ENCODE measurements around the gene KLF12.
A peak's percentile ranks its signal among the peaks of the same experiment; 100 is the strongest.

KLF12 gene

DNA sequence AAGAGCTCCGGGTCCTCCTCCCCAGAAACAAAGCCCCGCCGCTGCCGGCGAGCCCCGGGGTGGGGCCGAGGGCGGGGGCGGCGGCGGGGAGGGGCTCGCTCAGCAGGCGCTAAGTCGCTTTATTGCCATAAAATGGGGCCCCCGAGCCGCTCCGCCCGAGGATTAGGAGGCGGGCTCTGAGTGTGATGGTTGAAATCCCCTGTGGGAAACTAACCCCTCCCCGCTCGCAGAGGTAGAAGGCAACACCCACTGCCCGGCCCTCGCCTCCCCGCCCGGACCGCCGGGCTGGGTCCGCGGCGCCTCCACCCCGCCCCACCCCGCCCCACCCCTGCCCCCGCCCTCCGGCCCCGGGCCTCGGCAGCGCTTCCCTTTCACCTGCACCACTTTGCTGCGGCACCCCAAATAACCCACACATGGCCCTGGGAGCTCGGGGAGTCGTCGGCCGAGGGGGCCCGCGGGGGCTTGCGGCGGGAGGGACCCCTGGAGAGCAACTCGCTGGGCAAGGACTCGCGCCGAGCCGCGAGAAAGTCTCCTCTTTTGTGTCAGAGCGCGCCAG is at the start of gene KLF12:
Gene KLF12, minus strand, starts transcription at position 184 of the 556 bp plus-strand sequence.
- DNase-seq (ENCODE audit: low read depth), result peak; percentile 61

DNA sequence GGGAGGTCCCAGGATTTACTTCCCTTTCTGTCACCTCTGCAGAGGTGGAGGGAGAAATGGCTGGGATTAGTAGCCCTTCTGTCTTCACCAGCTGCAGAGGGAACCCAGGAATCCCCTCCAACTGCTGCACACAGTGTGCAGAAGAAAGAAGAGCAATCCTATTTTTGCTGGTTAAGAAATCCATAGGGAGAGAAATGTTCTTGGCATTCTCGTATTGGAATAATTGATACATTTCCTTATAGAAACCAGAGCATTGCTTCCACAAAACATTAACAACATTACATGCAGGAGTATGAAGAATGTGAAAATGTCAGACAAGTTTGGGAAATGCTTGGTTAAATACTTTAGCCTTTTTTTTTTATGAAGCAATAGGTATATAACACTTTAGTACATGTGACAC is 48.3 kb upstream of the KLF12 start:
- DNase-seq (ENCODE audit: low read depth), result no peak

DNA sequence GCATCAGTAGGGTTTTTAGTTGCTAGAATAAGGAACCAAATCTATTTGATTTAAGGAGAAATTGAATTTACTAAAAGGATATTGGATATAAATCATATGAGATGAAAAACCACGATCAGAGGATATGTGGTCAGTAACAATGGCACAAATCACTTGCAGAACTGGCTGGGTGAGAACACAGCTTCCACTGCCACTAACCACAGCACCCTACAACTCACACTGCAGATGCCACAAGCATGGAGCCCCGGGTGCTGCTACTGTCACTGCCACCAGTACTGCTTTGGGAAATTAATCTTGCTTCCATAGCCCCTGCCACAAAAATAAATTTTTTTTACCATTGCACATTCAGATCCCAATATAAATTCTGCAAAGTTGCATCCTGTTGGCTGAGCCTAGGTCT is 40.6 kb upstream of the KLF12 start:
- DNase-seq (ENCODE audit: low read depth), result no peak

DNA sequence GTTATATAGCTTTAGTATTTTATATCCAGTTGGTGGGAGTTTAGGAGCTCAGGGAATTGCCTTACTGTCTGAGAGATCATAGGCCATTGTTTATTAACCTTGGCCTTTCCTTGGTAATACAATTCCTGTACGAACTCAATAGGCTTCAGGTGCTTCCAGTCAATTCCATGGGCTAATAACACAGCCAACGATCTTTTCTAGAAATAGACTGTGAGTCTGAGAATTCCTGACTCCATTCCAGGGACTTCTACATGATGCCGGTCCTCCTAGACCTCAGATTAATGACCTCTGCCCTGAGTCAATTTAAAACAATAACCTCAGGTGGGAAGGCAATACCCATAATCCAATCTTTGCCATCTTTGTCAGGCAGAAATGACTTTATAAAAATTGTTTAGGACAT is 39.6 kb upstream of the KLF12 start:
- no peak for DNase-seq (ENCODE audit: low read depth)

DNA sequence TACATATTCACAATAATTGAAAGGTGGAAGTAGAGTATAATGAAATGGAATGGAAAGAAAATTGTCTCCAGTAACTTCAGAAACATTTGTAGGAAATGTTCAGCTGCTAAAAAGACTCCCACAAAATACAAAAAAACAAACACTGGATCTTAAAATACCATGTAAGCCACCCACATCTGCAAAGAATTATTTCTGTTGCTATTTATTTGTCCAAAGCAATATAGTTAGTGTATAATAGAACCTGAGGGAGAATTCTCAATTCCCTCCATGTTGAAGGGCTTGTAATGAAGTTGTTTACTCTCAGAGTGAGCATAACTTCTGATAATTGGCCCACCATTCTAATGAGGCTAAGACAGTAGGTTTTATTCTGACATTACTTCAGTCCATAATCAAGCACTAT is 37.4 kb upstream of the KLF12 start:
- no peak for DNase-seq (ENCODE audit: low read depth)

DNA sequence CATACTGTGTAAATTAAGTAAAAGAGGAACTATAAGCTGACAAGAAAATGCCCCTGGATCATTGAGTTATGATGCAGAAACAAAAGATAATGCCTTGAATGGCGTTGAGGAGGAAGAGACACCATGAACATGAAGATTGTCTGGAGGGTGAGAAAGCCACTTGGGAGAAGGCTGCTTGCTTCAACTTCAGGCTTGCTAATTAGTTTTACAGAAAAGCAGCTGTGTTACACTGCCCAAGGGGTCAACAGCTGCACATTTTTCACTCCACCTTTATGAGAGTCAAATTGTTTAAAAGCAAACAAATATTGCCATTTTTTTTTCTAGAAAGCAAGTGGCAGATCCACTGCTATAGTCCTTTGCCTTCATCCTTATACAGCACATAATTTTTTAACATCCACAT is 35.5 kb upstream of the KLF12 start:
- DNase-seq (ENCODE audit: low read depth), result no peak

DNA sequence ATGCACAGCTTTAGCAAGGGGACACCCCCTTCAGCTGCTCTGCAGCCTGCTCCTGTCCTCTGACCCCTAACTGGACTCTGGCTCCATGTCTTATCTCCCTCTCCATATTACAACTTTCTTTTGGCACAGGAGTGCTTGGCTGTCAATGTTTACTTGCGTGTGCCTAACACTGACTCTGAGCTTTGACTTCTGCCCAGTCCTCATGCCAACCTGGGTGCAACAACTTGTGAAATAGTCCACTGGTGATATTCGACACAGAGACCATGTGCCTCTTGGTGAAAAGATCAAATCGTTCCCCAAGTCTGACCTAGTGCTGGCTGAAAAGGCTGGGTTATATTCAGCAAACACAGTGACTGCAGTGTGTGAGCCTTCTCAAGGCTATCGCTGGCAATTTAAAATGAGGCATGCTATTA is 34.1 kb upstream of the KLF12 start:
- no peak for DNase-seq (ENCODE audit: low read depth)

DNA sequence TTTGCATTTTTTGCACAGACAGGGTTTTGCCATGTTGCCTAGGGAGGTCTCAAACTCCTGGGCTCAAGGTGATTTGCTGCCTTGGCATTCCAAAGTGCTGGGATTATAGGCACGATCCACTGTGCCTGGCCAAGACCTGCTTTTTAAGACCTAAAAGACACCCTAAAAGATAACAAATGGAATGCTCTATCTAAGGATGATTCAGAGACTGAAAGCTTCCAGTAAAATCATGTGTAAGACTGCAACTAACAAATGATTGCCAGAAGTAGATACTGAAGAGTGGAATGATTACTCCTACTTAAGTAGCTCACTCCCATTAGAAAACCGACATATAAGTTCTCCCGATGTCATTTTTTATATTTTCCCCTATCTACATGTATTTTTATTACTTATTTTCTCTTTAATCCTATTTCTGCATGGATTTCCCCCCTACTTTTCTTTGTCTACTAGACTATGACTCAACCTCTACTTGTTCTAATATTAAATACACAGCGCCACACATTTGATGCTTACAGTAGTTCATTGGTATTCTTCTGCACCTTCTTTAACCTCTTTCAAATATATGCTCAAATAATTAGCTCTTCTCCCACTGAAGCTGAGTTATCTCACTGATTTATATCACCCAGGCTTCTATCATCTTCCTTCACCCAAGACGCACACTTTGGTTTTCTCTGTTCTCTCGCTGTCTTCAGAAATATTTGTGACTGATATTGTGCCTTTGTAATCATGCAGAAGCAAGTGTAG is 32.2 kb upstream of the KLF12 start:
- no peak for DNase-seq (ENCODE audit: low read depth)

DNA sequence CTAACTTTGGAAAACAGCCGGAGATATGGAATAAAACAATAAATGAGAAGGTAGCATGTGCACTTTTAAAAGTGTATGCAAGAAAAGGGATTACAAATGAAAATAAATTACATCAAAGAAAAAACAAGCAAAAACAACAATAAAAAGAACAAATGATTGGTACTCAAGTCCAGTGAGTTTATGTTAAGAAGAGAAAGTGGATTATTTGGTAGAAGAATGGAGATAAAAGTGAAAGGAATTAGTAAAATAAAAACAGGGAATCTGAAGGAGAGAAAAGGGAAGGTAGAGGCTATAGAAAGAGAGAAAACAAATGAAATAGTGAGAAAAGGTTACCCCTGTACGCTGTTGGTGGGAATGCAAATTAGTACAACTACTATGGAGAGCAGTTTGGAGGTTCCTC is 28.6 kb upstream of the KLF12 start:
- no peak for DNase-seq (ENCODE audit: low read depth)

DNA sequence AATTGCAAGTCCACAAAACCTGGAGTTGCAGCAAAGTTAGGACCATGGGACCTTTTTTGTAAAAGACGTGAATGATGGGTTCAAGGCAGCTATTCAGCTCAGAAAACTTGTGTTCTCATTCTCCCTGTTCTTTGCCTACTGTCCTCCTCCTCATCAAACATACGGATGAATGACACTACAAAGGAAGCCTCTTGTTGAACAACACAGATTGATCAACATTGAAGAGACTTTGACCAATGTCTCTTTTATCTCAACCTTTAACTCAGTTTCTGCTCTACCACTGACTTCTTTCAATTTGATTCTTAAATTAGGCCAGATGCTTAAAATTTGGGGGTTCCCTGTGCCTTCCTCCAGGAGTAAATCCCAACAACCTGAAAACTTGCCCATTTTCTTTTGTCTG is 27.9 kb upstream of the KLF12 start:
- no peak for DNase-seq (ENCODE audit: low read depth)

DNA sequence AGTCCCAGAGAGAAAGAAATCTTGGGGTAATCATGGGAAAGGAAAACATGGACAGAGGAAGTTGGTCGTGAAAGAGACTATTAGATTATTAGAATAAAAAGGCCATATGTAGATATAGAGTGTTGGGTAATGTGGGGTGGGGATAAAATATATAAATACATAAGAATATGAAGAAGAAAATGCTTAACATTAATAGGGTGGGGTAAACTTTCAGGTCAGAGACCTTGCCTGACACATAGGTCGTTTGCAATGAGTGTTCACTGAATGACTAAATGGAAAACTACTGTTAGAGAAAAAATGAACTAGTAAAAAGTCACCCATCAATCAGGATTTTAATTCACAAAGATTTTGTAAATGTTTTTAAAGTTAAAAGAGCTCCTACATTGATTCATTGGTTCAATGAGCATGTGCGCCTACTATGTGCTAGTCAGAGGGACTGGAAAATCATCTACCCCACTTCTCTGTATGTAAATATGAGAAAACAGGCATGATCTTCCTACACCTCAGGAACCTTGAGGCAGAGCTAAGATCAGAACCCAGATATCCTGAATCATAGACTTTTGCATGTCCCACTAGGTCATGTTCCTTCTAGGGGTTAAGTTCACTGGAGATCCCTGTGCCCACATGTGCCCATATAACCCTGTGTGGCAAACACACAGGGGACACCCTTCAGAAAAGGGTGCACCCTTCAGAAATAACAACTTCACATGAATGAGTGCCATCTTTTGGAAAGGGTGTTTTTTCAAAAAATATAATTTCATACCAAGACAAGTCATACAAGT is 24.6 kb upstream of the KLF12 start:
- DNase-seq (ENCODE audit: low read depth), result no peak

DNA sequence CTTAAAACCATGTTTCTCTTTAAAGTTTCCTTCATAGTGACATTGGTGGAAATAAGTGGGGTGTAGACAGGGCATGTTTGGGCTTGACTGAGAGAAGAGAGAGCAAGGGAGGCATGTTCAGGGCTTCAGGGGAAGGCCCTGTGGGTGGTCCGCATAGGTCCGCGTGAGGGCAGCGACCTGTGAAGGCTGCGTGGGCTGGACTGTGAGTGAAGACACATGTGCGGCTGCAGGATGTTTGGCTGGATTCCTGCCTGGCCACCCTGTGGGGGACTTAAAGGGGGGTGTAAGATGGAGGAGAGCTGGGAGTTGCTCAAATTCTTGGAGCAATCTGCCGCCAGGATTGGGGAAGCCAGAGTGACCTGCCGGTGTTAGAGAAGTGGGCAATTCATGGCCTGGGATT is 23.8 kb upstream of the KLF12 start:
- DNase-seq (ENCODE audit: low read depth), result no peak

DNA sequence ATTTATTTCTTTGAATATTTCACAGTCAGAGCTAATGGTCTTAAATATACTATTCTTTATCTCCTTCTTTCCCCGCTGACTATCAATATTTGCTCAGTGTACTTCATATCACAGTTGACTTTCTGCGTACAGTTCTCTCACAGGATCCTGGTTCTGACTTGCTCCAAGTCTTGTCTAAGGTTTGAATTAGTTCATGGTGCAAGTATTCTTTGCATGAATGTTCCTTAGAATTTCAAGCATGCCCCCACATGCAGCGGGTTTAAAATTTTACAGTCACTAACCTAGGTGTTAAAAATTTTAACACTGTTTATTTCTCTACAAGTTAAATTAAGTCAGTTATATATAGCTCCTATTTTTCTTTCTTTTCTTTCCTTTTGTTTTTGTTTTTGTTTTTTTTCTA is 20.8 kb upstream of the KLF12 start:
- DNase-seq (ENCODE audit: low read depth), result no peak

DNA sequence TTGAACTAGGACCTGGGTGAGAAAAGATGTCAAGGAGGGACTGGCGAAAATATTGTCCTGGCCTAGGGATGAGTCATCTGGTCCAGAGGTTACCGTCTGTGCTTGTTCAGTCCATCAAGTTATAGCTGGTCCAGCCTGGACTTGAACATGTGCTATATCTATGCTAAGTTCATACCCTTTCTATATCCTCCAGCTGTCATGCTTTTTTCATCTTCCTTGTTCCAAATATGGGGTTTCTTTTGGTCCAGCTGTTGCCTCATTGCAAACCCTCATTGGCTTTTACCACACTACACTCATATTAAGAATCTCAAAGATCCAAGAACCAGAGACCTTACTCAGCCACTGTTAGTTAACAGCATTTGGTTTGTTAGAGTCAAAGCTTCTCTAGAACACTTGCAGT is 19.1 kb upstream of the KLF12 start:
- no peak for DNase-seq (ENCODE audit: low read depth)

DNA sequence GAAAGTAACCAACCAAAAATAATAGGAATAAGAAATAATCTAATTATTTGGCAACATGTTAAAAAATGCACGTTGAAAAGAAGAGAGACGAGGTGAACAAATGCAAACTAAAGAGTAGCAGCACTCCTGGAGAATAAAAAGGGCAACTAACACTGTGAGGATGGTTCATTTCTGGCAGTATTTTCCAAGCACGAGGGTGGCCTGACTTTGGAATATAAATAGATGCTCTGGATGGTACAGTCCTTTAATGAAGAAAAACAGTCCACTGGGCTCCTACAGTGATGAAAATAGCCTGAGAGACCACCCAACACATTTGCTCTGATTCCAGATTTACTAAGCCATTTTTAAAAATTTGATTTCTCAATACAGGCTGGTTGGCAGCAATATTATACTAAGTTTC is 17.7 kb upstream of the KLF12 start:
- DNase-seq (ENCODE audit: low read depth), result no peak

DNA sequence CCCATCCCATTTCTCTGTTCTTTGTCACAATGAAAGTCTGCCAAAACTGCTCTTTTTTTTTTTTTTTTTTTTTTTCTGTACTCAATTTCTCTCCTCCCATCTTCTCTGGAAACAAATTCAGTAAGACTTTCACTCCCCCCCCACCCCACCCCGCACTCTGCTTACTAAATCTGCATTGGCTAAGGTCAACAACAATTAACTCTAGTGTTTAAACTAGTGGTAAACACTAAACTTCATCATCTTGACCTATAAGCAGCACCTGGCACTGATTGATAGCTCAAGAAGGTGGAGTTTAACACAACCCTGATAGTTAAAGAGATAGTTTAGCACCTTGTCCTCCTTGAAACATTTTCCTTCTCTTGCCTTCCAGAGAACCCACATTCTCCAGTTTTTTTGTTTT is 14.1 kb upstream of the KLF12 start:
- DNase-seq (ENCODE audit: low read depth), result no peak

DNA sequence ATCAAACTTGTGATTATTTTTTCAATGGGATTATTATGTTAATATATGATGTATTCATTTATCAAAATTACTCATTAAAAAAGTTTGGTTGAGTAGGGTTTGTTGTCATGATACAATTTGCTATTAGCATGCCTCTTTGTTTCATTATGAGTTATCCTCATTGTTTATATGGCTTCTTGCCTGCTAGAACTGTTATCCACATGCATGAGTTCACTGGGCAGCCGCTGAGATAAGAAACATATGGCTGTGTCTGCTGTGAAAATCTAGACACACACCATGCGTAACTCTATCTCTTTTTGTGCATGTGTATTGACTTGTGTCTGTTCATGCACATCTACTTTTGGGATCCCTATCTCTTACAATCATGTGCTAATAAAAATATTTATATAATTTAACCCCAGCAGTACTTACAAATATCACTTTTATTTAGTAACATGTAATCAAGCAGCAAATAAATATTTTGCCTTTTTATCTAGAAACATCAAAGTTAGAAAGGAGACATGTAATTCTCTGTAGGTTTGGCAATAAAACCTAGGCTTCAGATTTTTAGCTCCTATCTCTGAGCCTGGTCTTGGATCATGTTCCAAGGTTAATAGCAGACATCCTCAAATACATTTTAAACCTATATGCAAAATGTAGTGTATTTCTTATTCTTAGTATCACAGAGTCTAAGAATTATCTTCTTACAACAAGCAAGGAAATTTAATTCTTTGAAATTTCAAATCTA is 11.2 kb upstream of the KLF12 start:
- no peak for DNase-seq (ENCODE audit: low read depth)

DNA sequence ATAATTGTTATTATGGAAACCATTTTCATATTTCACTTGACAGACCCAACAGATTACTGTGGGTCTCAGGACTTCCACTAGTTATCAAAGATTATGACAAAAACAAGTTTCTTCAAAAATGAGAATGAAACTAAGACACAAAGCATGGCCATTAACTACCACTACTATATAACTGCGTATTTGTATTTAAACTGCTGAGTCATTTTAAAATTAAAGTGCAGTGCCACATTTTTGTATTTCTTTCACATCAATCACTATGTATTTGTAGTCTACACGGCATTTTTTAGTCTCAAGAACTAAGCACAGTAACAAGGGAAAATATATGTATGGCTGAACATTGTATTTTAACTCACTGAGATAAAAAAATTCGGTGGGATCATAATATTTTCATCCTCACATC is 10.1 kb upstream of the KLF12 start:
- no peak for DNase-seq (ENCODE audit: low read depth)

DNA sequence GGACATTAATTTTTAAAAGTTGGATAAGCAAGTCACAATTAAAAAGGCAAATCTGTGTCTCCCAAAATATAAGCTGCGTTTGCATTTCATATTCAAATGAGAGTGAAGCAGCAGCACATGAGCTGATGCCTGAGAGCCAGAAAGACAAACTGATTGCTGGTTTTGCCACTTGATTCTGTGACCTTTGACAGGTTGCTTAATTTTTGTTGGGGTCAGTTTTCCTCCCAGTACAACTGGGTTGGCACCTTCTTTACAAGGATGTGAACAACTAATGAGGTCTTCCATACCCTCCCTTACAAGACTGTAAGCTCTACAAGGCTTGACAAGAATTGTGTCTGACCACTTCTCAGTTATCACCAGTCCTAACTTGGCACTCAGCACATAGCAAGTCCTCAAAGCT is 8.1 kb upstream of the KLF12 start:
- DNase-seq (ENCODE audit: low read depth), result no peak

DNA sequence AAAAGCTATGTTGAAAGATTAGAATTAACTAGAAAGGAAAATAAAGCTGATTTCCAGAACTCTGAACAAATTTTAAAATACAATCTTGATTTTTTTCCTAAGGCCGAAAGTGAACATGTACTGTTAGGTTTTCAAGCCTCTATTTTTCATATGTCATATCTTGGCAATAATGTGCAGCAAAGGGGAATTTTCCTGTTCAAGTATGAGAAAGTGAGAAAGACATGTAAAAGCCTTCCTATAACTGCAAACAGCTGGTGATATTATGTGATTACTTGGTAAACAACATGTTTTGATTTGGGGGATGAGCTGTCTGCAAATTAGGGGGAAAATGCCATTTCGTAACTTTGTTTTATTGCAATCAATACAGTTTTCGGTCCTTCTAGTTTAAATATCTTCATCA is 4.0 kb upstream of the KLF12 start:
- DNase-seq (ENCODE audit: low read depth), result no peak

DNA sequence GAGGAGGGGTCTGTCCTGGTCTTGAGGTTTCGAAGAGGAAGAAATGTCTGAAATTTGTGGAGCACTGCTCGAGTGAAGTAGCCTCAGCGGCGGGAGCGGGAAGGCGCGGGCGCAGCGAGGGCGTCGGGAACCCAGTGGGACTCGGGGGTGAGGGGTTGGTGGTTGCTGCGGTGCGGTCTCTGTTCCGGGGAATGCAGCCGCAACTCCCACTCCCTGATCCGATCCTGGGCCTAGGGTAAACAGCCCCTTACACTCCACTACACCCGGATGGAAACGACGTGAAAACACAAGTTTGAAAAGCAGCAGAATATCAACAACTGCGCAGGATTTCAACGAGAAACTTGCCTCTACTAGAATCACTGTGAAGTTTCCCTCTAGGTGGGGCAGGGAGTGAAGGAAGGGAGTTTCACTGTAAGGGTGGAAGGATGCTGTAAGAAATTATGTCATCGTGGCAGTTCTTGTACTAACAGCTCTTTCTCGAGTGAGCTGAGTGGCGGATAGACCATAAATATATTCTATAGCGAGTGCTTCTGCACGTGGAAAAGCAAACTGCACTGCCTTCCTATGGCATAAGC is 2.0 kb upstream of the KLF12 start:
- DNase-seq (ENCODE audit: low read depth), result no peak

DNA sequence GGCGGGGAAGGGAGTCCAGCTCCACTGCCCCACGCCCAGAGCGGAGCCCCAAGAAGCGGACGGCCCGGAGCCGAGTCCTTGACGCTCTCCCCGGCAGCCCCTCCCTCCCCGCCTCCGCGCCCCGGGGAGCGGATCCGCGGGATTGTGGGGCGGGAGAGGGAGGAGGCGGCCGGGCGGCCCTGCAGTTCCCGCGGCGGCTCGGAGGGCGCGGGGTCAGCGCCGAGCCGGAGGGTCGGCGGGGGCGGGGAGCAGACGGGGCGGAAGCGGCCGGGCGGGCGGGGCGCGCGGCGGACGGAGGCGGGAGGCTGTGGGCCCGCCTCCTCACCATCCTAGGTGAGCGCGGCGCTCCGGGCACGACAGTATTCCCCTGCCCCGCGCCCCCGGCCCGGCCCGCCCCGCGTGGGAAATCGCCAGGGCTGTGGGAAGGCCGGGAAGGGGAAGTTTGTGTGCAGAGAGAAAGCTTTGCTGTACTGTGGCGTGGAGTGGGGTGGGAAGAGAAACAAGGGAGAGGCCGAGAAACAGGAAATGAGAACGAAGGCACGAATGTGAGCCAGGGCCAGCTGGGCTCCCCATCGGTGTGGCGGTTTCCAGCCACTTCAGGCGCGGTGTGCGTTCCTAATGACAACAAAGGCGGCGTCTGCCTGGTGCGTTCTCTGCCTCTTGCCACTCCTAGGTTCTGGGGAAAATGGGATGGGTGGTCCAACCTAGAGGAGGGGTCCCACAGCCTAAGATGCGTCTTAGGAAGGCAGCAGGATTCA is 1.3 kb upstream of the KLF12 start:
- DNase-seq (ENCODE audit: low read depth), result peak; percentile 37

Measured in stimulated activated CD8-positive, alpha-beta memory T cell treated with anti-CD3 and anti-CD28 coated beads, Interleukin-15, amount 100 ng/mL, for 24 hours (primary cell).